ENCODE results near the gene KLF3. TPM values are rescaled to one million over a fixed set of nuclear protein-coding genes. Genes with fewer than 3 reads are reported as not detected.
A peak's percentile ranks its signal among the peaks of the same experiment; 100 is the strongest.

The KLF3 gene
- total and polyA plus RNA-seq, 9 of the 15 experiments (the other 6 are each of a cell fraction or from before 2014, with no cell fraction given) = 9.9 to 47.2 (median 18.1) TPM

- no peak for TF ChIP-seq NBN (IDR thresholded peaks at IDR 0.05; ENCODE audit: low read depth)
- TF ChIP-seq ATF1 (CRISPR knock-in tag; IDR thresholded peaks at IDR 0.05) = no peak
- peak; percentile 1; the same call in 1 of the 2 replicates for TF ChIP-seq ATF1 (tag; IDR thresholded peaks at IDR 0.05)
- TF ChIP-seq TBL1XR1 (IDR thresholded peaks at IDR 0.05; ENCODE audit: low read length in 2 of 2) = no peak
- TF ChIP-seq TEAD1 (CRISPR knock-in tag; IDR thresholded peaks at IDR 0.05) = 0 out of 4 replicates have a peak, but pooled peaks of 1 of the 2 experiments have one; percentile 13
- TF ChIP-seq, protein P1, sequence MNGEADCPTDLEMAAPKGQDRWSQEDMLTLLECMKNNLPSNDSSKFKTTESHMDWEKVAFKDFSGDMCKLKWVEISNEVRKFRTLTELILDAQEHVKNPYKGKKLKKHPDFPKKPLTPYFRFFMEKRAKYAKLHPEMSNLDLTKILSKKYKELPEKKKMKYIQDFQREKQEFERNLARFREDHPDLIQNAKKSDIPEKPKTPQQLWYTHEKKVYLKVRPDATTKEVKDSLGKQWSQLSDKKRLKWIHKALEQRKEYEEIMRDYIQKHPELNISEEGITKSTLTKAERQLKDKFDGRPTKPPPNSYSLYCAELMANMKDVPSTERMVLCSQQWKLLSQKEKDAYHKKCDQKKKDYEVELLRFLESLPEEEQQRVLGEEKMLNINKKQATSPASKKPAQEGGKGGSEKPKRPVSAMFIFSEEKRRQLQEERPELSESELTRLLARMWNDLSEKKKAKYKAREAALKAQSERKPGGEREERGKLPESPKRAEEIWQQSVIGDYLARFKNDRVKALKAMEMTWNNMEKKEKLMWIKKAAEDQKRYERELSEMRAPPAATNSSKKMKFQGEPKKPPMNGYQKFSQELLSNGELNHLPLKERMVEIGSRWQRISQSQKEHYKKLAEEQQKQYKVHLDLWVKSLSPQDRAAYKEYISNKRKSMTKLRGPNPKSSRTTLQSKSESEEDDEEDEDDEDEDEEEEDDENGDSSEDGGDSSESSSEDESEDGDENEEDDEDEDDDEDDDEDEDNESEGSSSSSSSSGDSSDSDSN (IDR thresholded peaks at IDR 0.05; ENCODE audit: borderline replicate concordance in 1 of 2, low read depth in 2 of 2, low read length in 2 of 2) = 0 out of 4 replicates have a peak, but pooled peaks of 1 of the 2 experiments have one; percentile 16
- TF ChIP-seq, protein P2, sequence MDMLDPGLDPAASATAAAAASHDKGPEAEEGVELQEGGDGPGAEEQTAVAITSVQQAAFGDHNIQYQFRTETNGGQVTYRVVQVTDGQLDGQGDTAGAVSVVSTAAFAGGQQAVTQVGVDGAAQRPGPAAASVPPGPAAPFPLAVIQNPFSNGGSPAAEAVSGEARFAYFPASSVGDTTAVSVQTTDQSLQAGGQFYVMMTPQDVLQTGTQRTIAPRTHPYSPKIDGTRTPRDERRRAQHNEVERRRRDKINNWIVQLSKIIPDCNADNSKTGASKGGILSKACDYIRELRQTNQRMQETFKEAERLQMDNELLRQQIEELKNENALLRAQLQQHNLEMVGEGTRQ (CRISPR knock-in tag; IDR thresholded peaks at IDR 0.05) = peak; percentile 54
- 0 out of 2 replicates have a peak, but pooled peaks have one; percentile 39 for TF ChIP-seq ZNF175 (CRISPR knock-in tag; IDR thresholded peaks at IDR 0.05; ENCODE audit: low read depth)
- no peak for TF ChIP-seq ZNF212 (CRISPR knock-in tag; IDR thresholded peaks at IDR 0.05)
- no peak for TF ChIP-seq HDAC1 (IDR thresholded peaks at IDR 0.05)
- 0 out of 2 replicates have a peak, but pooled peaks have one; percentile 38 for TF ChIP-seq KAT7 (CRISPR knock-in tag; IDR thresholded peaks at IDR 0.05; ENCODE audit: borderline replicate concordance)
- TF ChIP-seq NCOA6 (IDR thresholded peaks at IDR 0.05) = no peak
- peak; percentile 50; the same call in 1 of the 2 replicates for TF ChIP-seq DMBX1 (CRISPR knock-in tag; IDR thresholded peaks at IDR 0.05; ENCODE audit: borderline replicate concordance)
- TF ChIP-seq ZNF592 (IDR thresholded peaks at IDR 0.05) = peak; percentile 87
- TF ChIP-seq, protein P3, sequence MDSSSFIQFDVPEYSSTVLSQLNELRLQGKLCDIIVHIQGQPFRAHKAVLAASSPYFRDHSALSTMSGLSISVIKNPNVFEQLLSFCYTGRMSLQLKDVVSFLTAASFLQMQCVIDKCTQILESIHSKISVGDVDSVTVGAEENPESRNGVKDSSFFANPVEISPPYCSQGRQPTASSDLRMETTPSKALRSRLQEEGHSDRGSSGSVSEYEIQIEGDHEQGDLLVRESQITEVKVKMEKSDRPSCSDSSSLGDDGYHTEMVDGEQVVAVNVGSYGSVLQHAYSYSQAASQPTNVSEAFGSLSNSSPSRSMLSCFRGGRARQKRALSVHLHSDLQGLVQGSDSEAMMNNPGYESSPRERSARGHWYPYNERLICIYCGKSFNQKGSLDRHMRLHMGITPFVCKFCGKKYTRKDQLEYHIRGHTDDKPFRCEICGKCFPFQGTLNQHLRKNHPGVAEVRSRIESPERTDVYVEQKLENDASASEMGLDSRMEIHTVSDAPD (CRISPR knock-in tag; IDR thresholded peaks at IDR 0.05) = 0 out of 2 replicates have a peak, but pooled peaks have one; percentile 5
- TF ChIP-seq GABPB2 (CRISPR knock-in tag; conservative IDR thresholded peaks at IDR 0.05) = no peak
- TF ChIP-seq CXXC5 (CRISPR knock-in tag; IDR thresholded peaks at IDR 0.05) = 0 out of 2 replicates have a peak, but pooled peaks have one; percentile 35
- TF ChIP-seq ZKSCAN8 (CRISPR knock-in tag; IDR thresholded peaks at IDR 0.05) = peak; percentile 54; the same call in 1 of the 2 replicates
Observed at GRCh38 chr4:38662522-38663089, 1.4 kb upstream of the KLF3 start (continued).

Data from K562 (cell line).